ENCODE data around the gene CLPSL1. TPM values are rescaled to one million over a fixed set of nuclear protein-coding genes. Genes with fewer than 3 reads are reported as not detected.

CLPSL1 gene
- total RNA-seq, 6 experiments from 2014 or later: not detected

- Histone ChIP-seq H3K9me3 (no peaks in the 10 kb centered on the region), H3K4me1 (peaks cover 0 to 5% (median 0%) of the 10 kb centered on the region in 4 donors), H3K27ac (no peak within 1 kb of the TSS), H3K4me3 (peak within 1 kb of the TSS in 2 of 3 donors; percentile 12 to 24), H3K27me3 (no peaks in the 10 kb centered on the region), H3K36me3 (no peaks in the 10 kb centered on the region)
- intact Hi-C loops (cut with DNase I): no loop called here
- 7% methylated on average over 3 of the region's 40 CpGs for WGBS (ENCODE audit: insufficient coverage, low coverage, low lambda C conversion rate, missing lambda C conversion rate)
- DNase-seq (peak in 2 of 3 donors; percentile 55 to 61), ATAC-seq (peak; percentile 94 to 98 (median 95))
- no peak for TF ChIP-seq POLR2A (IDR thresholded peaks at IDR 0.05)
Observed at GRCh38 chr6:35804996-35805736, 24.3 kb downstream of the CLPSL1 start, which contains the start of gene LHFPL5. Gene LHFPL5, plus strand, starts transcription at chr6:35805352. Its CDS starts 319 bp downstream, at chr6:35805671.

GRCh38 chr6:35808688-35809087, 27.9 kb downstream of the CLPSL1 start:
- Histone ChIP-seq H3K9me3 (no peaks in the 10 kb centered on the region), H3K27me3 (no peaks in the 10 kb centered on the region), H3K4me3 (no peak overlapping the region), H3K36me3 (no peaks in the 10 kb centered on the region), H3K4me1 (peaks cover 0 to 5% (median 0%) of the 10 kb centered on the region in 4 donors), H3K27ac (no peak overlapping the region)
- ATAC-seq: no peak
- 60% methylated on average over 3 of the region's 3 CpGs for WGBS (ENCODE audit: insufficient coverage, low coverage, low lambda C conversion rate, missing lambda C conversion rate)
- intact Hi-C loops (cut with DNase I): no loop called here
- DNase-seq: no peak
- TF ChIP-seq POLR2A (IDR thresholded peaks at IDR 0.05) (no peak), CTCF (IDR thresholded peaks at IDR 0.05) (no peak)

- no peak overlapping the region for H3K4me3 ChIP-seq
- TF ChIP-seq POLR2A (IDR thresholded peaks at IDR 0.05) (no peak), CTCF (IDR thresholded peaks at IDR 0.05) (no peak)
- H3K36me3 ChIP-seq: no peaks in the 10 kb centered on the region
- no peak for DNase-seq
- peaks cover 0 to 5% (median 0%) of the 10 kb centered on the region in 4 donors for H3K4me1 ChIP-seq
- 66% methylated on average over 5 of the region's 5 CpGs for WGBS (ENCODE audit: insufficient coverage, low coverage, low lambda C conversion rate, missing lambda C conversion rate)
- intact Hi-C loops (cut with DNase I): no loop called here
- H3K9me3 ChIP-seq: no peaks in the 10 kb centered on the region
- no peak for ATAC-seq
- H3K27ac ChIP-seq: no peak overlapping the region
- H3K27me3 ChIP-seq: no peaks in the 10 kb centered on the region
Observed at GRCh38 chr6:35809809-35810208, 29.0 kb downstream of the CLPSL1 start.

GRCh38 chr6:35810971-35811698, 30.3 kb downstream of the CLPSL1 start:
- no peak for DNase-seq
- no peaks in the 10 kb centered on the region for H3K27me3 ChIP-seq
- no peaks in the 10 kb centered on the region for H3K9me3 ChIP-seq
- H3K4me3 ChIP-seq: no peak overlapping the region
- no peaks in the 10 kb centered on the region for H3K4me1 ChIP-seq
- 34% methylated on average over 4 of the region's 14 CpGs for WGBS (ENCODE audit: insufficient coverage, low coverage, low lambda C conversion rate, missing lambda C conversion rate)
- no peaks in the 10 kb centered on the region for H3K36me3 ChIP-seq
- H3K27ac ChIP-seq: no peak overlapping the region
- TF ChIP-seq CTCF (IDR thresholded peaks at IDR 0.05) (no peak), POLR2A (IDR thresholded peaks at IDR 0.05) (no peak)
- ATAC-seq: peak in 3 of 4 donors; percentile 16 to 86 (median 22)
- intact Hi-C loops (cut with DNase I): no loop called here

GRCh38 chr6:35811699-35811995, 30.8 kb downstream of the CLPSL1 start:
- no peak overlapping the region for H3K27ac ChIP-seq
- no peaks in the 10 kb centered on the region for H3K36me3 ChIP-seq
- no peaks in the 10 kb centered on the region for H3K27me3 ChIP-seq
- DNase-seq (no peak), ATAC-seq (no peak)
- intact Hi-C loops (cut with DNase I): no loop called here
- no peaks in the 10 kb centered on the region for H3K9me3 ChIP-seq
- TF ChIP-seq POLR2A (IDR thresholded peaks at IDR 0.05): no peak
- no peak for TF ChIP-seq CTCF (IDR thresholded peaks at IDR 0.05)
- no peak overlapping the region for H3K4me3 ChIP-seq
- no peaks in the 10 kb centered on the region for H3K4me1 ChIP-seq
- no CpG with 5 or more reads among the region's 6 CpGs for WGBS (ENCODE audit: insufficient coverage, low coverage, low lambda C conversion rate, missing lambda C conversion rate)

Measured in right lobe of liver (tissue), 6 donors.